Measurements from ENCODE around the gene SLC30A1.

- no peak for TF ChIP-seq CTCF (IDR thresholded peaks at IDR 0.05)
- TF ChIP-seq POLR2A (IDR thresholded peaks at IDR 0.05): no peak
These were observed 56.2 kb downstream of the SLC30A1 start for GRCh38 chr1:211522804-211523203.

Data from adrenal gland (tissue), 5 donors.